Measurements from ENCODE around the gene BNIP5. TPM values are rescaled to one million over a fixed set of nuclear protein-coding genes. Genes with fewer than 3 reads are reported as not detected.

BNIP5 gene
- not detected in 2 replicates for total RNA-seq

- DNase-seq (ENCODE audit: low read depth, low spot score), result no peak
Observed at GRCh38 chr6:36336779-36337241, at the start of gene BNIP5. Gene BNIP5 (minus strand): TSS chr6:36336888. CDS start chr6:36330690, 6,198 bp downstream.

GRCh38 chr6:36384095-36384494, 47.4 kb upstream of the BNIP5 start:
- DNase-seq (ENCODE audit: low read depth, low spot score), result no peak

- DNase-seq (ENCODE audit: low read depth, low spot score), result no peak
Observed at GRCh38 chr6:36383606-36384005, 46.9 kb upstream of the BNIP5 start.

- DNase-seq (ENCODE audit: low read depth, low spot score), result no peak
Observed at GRCh38 chr6:36382976-36383375, 46.3 kb upstream of the BNIP5 start.

GRCh38 chr6:36381502-36382389, 45.1 kb upstream of the BNIP5 start:
- DNase-seq (ENCODE audit: low read depth, low spot score), result no peak

- DNase-seq (ENCODE audit: low read depth, low spot score), result no peak
Observed at GRCh38 chr6:36380166-36380565, 43.5 kb upstream of the BNIP5 start.

GRCh38 chr6:36378936-36379335, 42.2 kb upstream of the BNIP5 start:
- no peak for DNase-seq (ENCODE audit: low read depth, low spot score)

GRCh38 chr6:36378243-36378920, 41.7 kb upstream of the BNIP5 start:
- no peak for DNase-seq (ENCODE audit: low read depth, low spot score)

GRCh38 chr6:36377594-36377993, 40.9 kb upstream of the BNIP5 start:
- no peak for DNase-seq (ENCODE audit: low read depth, low spot score)

GRCh38 chr6:36376742-36377141, 40.1 kb upstream of the BNIP5 start:
- no peak for DNase-seq (ENCODE audit: low read depth, low spot score)

- no peak for DNase-seq (ENCODE audit: low read depth, low spot score)
Observed at GRCh38 chr6:36376183-36376582, 39.5 kb upstream of the BNIP5 start.

GRCh38 chr6:36375644-36376155, 39.0 kb upstream of the BNIP5 start:
- DNase-seq (ENCODE audit: low read depth, low spot score), result no peak

GRCh38 chr6:36374972-36375371, 38.3 kb upstream of the BNIP5 start:
- no peak for DNase-seq (ENCODE audit: low read depth, low spot score)

GRCh38 chr6:36374194-36374593, 37.5 kb upstream of the BNIP5 start:
- no peak for DNase-seq (ENCODE audit: low read depth, low spot score)

GRCh38 chr6:36373368-36374019, 36.8 kb upstream of the BNIP5 start:
- DNase-seq (ENCODE audit: low read depth, low spot score), result no peak

- DNase-seq (ENCODE audit: low read depth, low spot score), result no peak
Observed at GRCh38 chr6:36372088-36372487, 35.4 kb upstream of the BNIP5 start.

- DNase-seq (ENCODE audit: low read depth, low spot score), result no peak
Observed at GRCh38 chr6:36371211-36371610, 34.5 kb upstream of the BNIP5 start.

GRCh38 chr6:36370638-36371037, 34.0 kb upstream of the BNIP5 start:
- DNase-seq (ENCODE audit: low read depth, low spot score), result no peak

GRCh38 chr6:36368921-36369865, 32.5 kb upstream of the BNIP5 start:
- no peak for DNase-seq (ENCODE audit: low read depth, low spot score)

- DNase-seq (ENCODE audit: low read depth, low spot score), result no peak
Observed at GRCh38 chr6:36368421-36368820, 31.7 kb upstream of the BNIP5 start.

- DNase-seq (ENCODE audit: low read depth, low spot score), result no peak
Observed at GRCh38 chr6:36367743-36368142, 31.1 kb upstream of the BNIP5 start.

Data from pulmonary artery endothelial cell (primary cell).